Esophagus muscularis mucosa (tissue), 3 donors: Measurements from ENCODE around the gene SFRP2.
A peak's percentile ranks its signal among the peaks of the same experiment; 100 is the strongest.

Experiments
- CTCF ChIP-seq, 3 experiments: fragments of 200-600 bp in 2 of 3; fragments of 450-650 bp in 1 of 3; sonication (generic) in 2 of 3; IDR thresholded peaks; one replicate each; pipeline ENCODE4 v1.5.1; 2017 to 2019; ENCODE audit warnings: antibody characterized with exemption in 3 of 3, mild to moderate bottlenecking in 2 of 3, moderate library complexity in 1 of 3
- POLR2A ChIP-seq: fragments of 450-650 bp; IDR thresholded peaks from one replicate; pipeline ENCODE4 v1.6.1; 2017; ENCODE audit warnings: antibody characterized with exemption, moderate library complexity, mild to moderate bottlenecking, low read depth

- TF ChIP-seq CTCF (IDR thresholded peaks at IDR 0.05) (peak in 1 of 3 experiments; percentile 41), POLR2A (no peak)
Measured at GRCh38 chr4:153790962-153791551, 2.2 kb upstream of the SFRP2 start.
